ENCODE measurements around the gene SLC12A2. TPM values are rescaled to one million over a fixed set of nuclear protein-coding genes. Genes with fewer than 3 reads are reported as not detected.
A peak's percentile ranks its signal among the peaks of the same experiment; 100 is the strongest.

Gene SLC12A2
- total and polyA plus RNA-seq, 7 donors, result 2.8 to 55.9 (median 49.6) TPM

DNA sequence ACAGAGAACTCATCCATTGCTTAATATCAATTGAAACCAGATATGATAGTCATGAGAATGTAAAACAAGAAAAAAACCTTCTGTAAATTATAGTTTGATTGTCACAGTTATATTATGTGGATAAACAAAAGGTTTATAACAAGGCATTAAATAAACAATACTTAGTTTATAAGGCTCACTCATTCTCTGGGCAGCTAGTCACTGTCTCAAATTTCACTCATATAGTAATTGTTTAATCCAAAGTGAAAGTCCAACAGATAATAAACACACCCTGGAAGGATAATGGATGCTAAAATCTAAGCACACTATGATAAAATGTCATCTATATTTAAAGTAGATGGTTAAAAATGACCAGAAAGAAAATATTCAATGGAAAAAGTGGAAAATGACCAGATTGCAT is 30.8 kb upstream of the SLC12A2 start:
- intact Hi-C loops (cut with DNase I), result loop anchor here (10.0 kb wide), 1 partner anchor 48 kb away; no protein-coding TSS in a partner anchor
- TF ChIP-seq, protein P1, sequence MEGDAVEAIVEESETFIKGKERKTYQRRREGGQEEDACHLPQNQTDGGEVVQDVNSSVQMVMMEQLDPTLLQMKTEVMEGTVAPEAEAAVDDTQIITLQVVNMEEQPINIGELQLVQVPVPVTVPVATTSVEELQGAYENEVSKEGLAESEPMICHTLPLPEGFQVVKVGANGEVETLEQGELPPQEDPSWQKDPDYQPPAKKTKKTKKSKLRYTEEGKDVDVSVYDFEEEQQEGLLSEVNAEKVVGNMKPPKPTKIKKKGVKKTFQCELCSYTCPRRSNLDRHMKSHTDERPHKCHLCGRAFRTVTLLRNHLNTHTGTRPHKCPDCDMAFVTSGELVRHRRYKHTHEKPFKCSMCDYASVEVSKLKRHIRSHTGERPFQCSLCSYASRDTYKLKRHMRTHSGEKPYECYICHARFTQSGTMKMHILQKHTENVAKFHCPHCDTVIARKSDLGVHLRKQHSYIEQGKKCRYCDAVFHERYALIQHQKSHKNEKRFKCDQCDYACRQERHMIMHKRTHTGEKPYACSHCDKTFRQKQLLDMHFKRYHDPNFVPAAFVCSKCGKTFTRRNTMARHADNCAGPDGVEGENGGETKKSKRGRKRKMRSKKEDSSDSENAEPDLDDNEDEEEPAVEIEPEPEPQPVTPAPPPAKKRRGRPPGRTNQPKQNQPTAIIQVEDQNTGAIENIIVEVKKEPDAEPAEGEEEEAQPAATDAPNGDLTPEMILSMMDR (IDR thresholded peaks at IDR 0.05), result no peak
- TF ChIP-seq POLR2AphosphoS5 (IDR thresholded peaks at IDR 0.05) (no peak), POLR2A (IDR thresholded peaks at IDR 0.05) (no peak), EP300 (IDR thresholded peaks at IDR 0.05) (no peak)
- Histone ChIP-seq H3K27ac (peak overlapping the region in 3 of 4 donors; percentile 63 to 79 (median 71)), H3K4me3 (no peak overlapping the region), H3K36me3 (peaks cover 0 to 5% (median 0%) of the 10 kb centered on the region in 4 donors), H3K4me1 (peaks cover 0 to 18% (median 6%) of the 10 kb centered on the region in 4 donors), H3K27me3 (no peaks in the 10 kb centered on the region), H3K9me3 (no peaks in the 10 kb centered on the region)
- DNase-seq, result no peak

DNA sequence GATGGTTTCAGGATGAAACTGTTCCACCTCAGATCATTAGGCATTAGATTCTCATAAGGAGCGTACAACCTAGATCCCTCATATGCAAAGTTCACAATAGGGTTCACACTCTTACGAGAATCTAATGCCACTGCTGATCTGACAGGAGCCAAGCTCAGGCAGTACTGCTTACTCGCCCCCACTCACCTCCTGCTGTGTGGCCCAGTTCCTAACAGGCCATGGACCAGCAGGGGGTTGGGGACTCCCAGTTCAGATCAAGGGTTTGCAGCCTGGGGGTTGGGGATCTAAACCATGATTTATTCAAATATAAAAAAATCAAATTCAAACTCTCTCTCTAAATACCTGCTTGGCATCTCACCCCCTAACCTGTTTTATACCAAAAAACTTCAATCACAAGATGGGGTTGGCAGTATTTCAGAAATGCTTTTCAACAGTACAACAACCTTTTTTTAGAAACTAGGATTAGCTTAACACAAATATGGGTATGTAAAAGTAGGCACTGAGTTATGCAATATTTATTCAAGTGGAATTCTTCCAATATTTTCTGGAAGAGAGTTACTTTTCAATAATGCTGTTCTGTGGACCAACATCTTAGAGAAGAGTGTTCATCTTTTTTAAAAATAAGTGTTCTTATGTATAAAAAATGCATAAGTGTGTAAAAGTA is 30.1 kb upstream of the SLC12A2 start:
- Histone ChIP-seq H3K4me3 (no peak overlapping the region), H3K36me3 (peaks cover 0 to 5% (median 0%) of the 10 kb centered on the region in 4 donors), H3K27ac (peak overlapping the region; percentile 15 to 79 (median 67)), H3K9me3 (no peaks in the 10 kb centered on the region), H3K4me1 (peaks cover 0 to 22% (median 6%) of the 10 kb centered on the region in 4 donors), H3K27me3 (no peaks in the 10 kb centered on the region)
- DNase-seq, result no peak
- intact Hi-C loops (cut with DNase I), result loop anchor here (10.0 kb wide), 1 partner anchor 49 kb away; no protein-coding TSS in a partner anchor
- WGBS, 2 donors, result 93 to 95% methylated on average over 3 of the region's 3 CpGs
- TF ChIP-seq POLR2A (IDR thresholded peaks at IDR 0.05) (no peak), POLR2AphosphoS5 (IDR thresholded peaks at IDR 0.05) (no peak), EP300 (IDR thresholded peaks at IDR 0.05) (no peak)
- TF ChIP-seq, protein P1 (IDR thresholded peaks at IDR 0.05), result no peak

DNA sequence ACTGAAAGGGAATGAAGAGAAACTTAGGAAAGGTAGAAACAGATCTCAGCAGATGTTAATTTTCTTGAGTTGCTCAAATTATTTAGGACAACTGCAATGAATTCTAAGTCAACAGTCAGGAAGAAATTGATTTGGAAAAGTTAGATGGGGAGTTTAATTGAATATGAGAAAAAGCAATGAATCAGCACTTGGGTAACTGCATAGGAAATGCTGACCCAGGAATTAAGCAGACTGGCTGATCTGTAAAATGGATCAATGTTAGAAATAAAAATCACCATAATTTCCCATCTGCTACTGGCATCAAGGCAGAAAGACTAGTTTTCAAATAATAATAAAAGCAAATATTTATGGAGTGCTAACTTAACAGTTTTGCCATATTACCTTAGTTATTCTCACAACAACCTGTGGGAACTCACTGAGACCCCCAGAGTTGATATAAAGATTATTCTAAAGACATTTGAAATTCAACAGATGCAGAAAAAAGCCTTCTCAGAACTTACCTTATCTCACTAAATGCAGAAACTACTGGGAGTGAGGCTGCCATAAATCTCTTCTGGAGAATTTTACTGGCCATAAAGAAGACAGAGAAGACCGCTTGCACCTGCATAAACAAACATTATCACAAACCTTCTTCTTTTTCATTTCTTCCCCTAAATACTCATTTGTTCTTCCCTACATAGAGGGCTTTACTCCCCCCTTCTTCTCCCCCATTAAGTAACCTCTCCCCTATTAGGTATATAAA is 22.8 kb upstream of the SLC12A2 start:
- WGBS, 2 donors, result 16 to 71% methylated on average over 1 of the region's 1 CpG
- DNase-seq, result no peak
- peaks cover 0 to 25% (median 5%) of the 10 kb centered on the region in 4 donors for H3K4me1 ChIP-seq
- H3K27me3 ChIP-seq, result no peaks in the 10 kb centered on the region
- H3K4me3 ChIP-seq, result no peak overlapping the region
- no peaks in the 10 kb centered on the region for H3K36me3 ChIP-seq
- intact Hi-C loops (cut with DNase I), result no loop called here
- H3K9me3 ChIP-seq, result no peaks in the 10 kb centered on the region
- peak overlapping the region in 1 of 4 donors; percentile 53 for H3K27ac ChIP-seq
- TF ChIP-seq POLR2A (IDR thresholded peaks at IDR 0.05) (no peak), EP300 (IDR thresholded peaks at IDR 0.05) (no peak), POLR2AphosphoS5 (IDR thresholded peaks at IDR 0.05) (no peak)
- TF ChIP-seq, protein P1 (IDR thresholded peaks at IDR 0.05), result no peak

DNA sequence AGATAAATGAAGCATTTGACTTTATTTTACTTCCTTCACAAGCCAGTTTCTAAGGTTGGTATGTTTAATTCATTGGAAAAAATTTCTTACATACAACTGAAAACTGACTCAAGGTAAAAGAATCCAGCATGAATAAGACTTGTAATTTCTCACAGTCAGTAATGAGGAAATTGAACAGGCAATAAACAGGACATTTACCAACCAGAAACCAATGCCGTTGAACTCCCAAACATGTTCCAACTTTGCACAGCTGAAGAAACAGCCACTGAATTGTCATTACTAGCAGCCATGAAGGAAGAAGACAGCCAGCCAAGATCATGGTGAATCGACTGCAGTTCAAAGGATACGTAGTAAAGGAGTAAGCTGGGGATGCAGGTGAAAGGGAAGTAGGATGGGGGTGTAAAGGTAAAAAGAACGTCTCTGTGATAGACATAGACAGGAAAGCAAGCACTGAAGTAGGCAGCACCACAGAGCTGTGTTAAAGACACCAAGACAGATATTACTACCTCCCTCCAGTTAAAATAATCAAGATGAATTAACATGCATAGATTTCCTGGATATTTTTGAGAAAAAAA is 21.3 kb upstream of the SLC12A2 start:
- DNase-seq, result no peak
- intact Hi-C loops (cut with DNase I), result no loop called here
- H3K27me3 ChIP-seq, result no peaks in the 10 kb centered on the region
- peaks cover 0 to 25% (median 5%) of the 10 kb centered on the region in 4 donors for H3K4me1 ChIP-seq
- H3K36me3 ChIP-seq, result no peaks in the 10 kb centered on the region
- WGBS, 2 donors, result 15 to 61% methylated on average over 4 of the region's 4 CpGs
- no peaks in the 10 kb centered on the region for H3K9me3 ChIP-seq
- no peak overlapping the region for H3K4me3 ChIP-seq
- peak overlapping the region in 1 of 4 donors; percentile 53 for H3K27ac ChIP-seq
- TF ChIP-seq, protein P1 (IDR thresholded peaks at IDR 0.05), result no peak
- TF ChIP-seq POLR2AphosphoS5 (IDR thresholded peaks at IDR 0.05) (no peak), EP300 (IDR thresholded peaks at IDR 0.05) (no peak), POLR2A (IDR thresholded peaks at IDR 0.05) (no peak)
